SU-DHL-6 (cell line): Measurements from ENCODE around the gene GFER.

Experiments
- EZH2phosphoT487 ChIP-seq: fragments of 200-600 bp; sonication (generic), shearing (Covaris generic); conservative IDR thresholded peaks from 2 replicates; pipeline ENCODE4 v1.6.1; 2018; ENCODE audit warnings: mild to moderate bottlenecking, antibody characterized with exemption, low read length, moderate library complexity, mixed read lengths
- TF ChIP-seq, protein P1 (sequence below): fragments of 200-600 bp; sonication (generic); IDR thresholded peaks from one replicate; pipeline ENCODE4 v1.5.1; 2017; ENCODE audit warnings: antibody characterized with exemption, mild to moderate bottlenecking, low read length, moderate library complexity; ENCODE audit not compliant: insufficient read depth, poor library complexity, severe bottlenecking

DNA sequence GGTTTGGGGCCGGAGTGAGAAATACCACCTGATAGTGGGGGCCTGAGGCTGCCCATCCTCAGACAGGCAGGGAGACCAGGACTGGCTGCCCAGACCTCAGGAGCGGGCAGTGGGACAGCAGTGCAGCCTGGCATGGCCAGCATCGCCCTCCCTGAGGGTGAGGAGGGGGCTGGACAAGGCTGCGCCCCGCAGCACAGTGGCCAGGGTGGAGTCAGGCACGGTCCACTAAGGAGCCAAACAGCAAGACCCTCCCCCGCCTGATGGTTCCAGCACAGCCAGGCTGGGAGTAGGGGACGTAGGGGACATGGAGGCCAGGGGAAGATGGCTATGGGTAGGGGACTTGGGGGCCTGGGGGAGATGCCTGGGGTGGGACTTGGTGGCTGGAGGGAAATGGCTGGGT, 22.3 kb downstream of the GFER start:
- TF ChIP-seq, protein P1, sequence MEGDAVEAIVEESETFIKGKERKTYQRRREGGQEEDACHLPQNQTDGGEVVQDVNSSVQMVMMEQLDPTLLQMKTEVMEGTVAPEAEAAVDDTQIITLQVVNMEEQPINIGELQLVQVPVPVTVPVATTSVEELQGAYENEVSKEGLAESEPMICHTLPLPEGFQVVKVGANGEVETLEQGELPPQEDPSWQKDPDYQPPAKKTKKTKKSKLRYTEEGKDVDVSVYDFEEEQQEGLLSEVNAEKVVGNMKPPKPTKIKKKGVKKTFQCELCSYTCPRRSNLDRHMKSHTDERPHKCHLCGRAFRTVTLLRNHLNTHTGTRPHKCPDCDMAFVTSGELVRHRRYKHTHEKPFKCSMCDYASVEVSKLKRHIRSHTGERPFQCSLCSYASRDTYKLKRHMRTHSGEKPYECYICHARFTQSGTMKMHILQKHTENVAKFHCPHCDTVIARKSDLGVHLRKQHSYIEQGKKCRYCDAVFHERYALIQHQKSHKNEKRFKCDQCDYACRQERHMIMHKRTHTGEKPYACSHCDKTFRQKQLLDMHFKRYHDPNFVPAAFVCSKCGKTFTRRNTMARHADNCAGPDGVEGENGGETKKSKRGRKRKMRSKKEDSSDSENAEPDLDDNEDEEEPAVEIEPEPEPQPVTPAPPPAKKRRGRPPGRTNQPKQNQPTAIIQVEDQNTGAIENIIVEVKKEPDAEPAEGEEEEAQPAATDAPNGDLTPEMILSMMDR, result no peak
- TF ChIP-seq EZH2phosphoT487, result no peak
